Heart left ventricle (tissue), 13 donors: ENCODE measurements around the gene DCDC2.

Source experiments
- POLR2A ChIP-seq, 2 donors: fragments of 450-650 bp; IDR thresholded peaks; one replicate each; pipeline ENCODE4 v1.6.1; 2017; ENCODE audit warnings: antibody characterized with exemption in 2 of 2, mild to moderate bottlenecking in 2 of 2, moderate library complexity in 2 of 2
- TF ChIP-seq, protein P1 (sequence below), 12 donors: fragments of 200-600 bp; sonication (generic) in 4 of 12; IDR thresholded peaks; one replicate each; pipeline versions ENCODE4 v1.5.0 to v1.8.0; 2018 to 2022; ENCODE audit warnings: antibody characterized with exemption in 12 of 12, mild to moderate bottlenecking in 5 of 12
- donor health status: ischemic (EF 13 %, LVEDD 7.1; RV severe dilation, severe dysfunction).
- donor health status: DM: no; HTN: yes; CAD: no.
- donor health status: DM: no; HTN: no; CAD: no.
- donor health status: ischemic (EF 25% LVEDD 6.9; RV normal size, moderate dysfunction).
- donor health status: ischemic (EF 25% LVEDD 5.7; RV mildly dilated, moderate dysfunction).
- donor health status: ischemic (EF 35%, LVEDD 5.7; RV mildly dilated, moderate dysfunction).
- donor health status: nonischemic (EF 11% LVEDD 7.7; RV severe dilation, severe dysfunction).
- donor health status: DM: yes; HTN: yes; CAD: no.
- donor health status: PGD.
- donor health status: ischemic (EF 29% LVEDD 5.4; RV normal size, mild dysfunction).
- donor health status: nonischemic (EF 23%, LVEDD 6.1; RV moderate dilation, normal function).

DNA sequence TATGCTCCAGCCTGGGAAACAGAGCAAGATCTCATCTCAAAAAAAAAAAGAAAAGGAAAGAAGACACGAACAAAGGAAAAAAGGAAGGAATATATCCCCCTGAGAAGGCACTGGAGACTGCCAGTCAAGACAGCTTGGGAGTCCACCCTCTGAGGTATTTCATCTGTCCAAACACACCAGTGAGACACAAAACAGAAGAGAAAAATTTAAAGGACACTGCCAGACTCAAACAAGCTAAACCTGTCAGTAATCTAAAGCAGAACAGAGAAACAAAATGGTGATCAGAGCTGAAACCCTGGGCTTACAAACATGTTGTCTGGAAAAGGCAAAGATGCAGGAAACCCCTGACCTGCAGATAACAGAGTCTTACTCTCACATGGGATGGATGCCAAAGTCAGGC, 114.9 kb downstream of the DCDC2 start:
- TF ChIP-seq, protein P1, sequence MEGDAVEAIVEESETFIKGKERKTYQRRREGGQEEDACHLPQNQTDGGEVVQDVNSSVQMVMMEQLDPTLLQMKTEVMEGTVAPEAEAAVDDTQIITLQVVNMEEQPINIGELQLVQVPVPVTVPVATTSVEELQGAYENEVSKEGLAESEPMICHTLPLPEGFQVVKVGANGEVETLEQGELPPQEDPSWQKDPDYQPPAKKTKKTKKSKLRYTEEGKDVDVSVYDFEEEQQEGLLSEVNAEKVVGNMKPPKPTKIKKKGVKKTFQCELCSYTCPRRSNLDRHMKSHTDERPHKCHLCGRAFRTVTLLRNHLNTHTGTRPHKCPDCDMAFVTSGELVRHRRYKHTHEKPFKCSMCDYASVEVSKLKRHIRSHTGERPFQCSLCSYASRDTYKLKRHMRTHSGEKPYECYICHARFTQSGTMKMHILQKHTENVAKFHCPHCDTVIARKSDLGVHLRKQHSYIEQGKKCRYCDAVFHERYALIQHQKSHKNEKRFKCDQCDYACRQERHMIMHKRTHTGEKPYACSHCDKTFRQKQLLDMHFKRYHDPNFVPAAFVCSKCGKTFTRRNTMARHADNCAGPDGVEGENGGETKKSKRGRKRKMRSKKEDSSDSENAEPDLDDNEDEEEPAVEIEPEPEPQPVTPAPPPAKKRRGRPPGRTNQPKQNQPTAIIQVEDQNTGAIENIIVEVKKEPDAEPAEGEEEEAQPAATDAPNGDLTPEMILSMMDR (IDR thresholded peaks at IDR 0.05) = no peak
- TF ChIP-seq POLR2A (IDR thresholded peaks at IDR 0.05) = no peak
